Measurements from ENCODE around the gene HEG1.

GRCh38 chr3:125057186-125057850 is 1.5 kb upstream of the HEG1 start:
- TF ChIP-seq, protein P1, sequence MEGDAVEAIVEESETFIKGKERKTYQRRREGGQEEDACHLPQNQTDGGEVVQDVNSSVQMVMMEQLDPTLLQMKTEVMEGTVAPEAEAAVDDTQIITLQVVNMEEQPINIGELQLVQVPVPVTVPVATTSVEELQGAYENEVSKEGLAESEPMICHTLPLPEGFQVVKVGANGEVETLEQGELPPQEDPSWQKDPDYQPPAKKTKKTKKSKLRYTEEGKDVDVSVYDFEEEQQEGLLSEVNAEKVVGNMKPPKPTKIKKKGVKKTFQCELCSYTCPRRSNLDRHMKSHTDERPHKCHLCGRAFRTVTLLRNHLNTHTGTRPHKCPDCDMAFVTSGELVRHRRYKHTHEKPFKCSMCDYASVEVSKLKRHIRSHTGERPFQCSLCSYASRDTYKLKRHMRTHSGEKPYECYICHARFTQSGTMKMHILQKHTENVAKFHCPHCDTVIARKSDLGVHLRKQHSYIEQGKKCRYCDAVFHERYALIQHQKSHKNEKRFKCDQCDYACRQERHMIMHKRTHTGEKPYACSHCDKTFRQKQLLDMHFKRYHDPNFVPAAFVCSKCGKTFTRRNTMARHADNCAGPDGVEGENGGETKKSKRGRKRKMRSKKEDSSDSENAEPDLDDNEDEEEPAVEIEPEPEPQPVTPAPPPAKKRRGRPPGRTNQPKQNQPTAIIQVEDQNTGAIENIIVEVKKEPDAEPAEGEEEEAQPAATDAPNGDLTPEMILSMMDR (IDR thresholded peaks at IDR 0.05), result no peak
- TF ChIP-seq POLR2A (IDR thresholded peaks at IDR 0.05), result no peak
- TF ChIP-seq POLR2AphosphoS5 (IDR thresholded peaks at IDR 0.05), result no peak
